Endometrial microvascular endothelial cells (primary cell): ENCODE measurements around the gene KCNK18. TPM values are rescaled to one million over a fixed set of nuclear protein-coding genes. Genes with fewer than 3 reads are reported as not detected.
"Not testable (repeated sequence)": the region's sequence is repeated elsewhere in the genome, so short reads cannot be mapped to it uniquely, and the experiment has no call there.

Experiments
- in situ Hi-C: cut with HindIII; loops from 2 replicates; pipeline ENCODE4 v1.10.0; 2017; ENCODE audit warnings: low sequenced_read_pairs, low pct_unique_long_range_greater_than_20kb; ENCODE audit errors: inconsistent ontology term
- total RNA-seq: library from RNA; depleted of rRNA; stranded (reverse); fragments of >200 nt; gene quantifications from one replicate; pipeline ENCODE4 v1.2.3, GENCODE V29; 2015; ENCODE audit errors: inconsistent ontology term

KCNK18 gene
- total RNA-seq, 1 donor from 2014 or later, result not detected

GRCh38 chr10:117214401-117214800, 17.1 kb downstream of the KCNK18 start:
- in situ Hi-C loops, result no loop called here

GRCh38 chr10:117215079-117215478, 17.8 kb downstream of the KCNK18 start:
- in situ Hi-C loops, result no loop called here

- in situ Hi-C loops, result no loop called here
These were observed 18.7 kb downstream of the KCNK18 start for GRCh38 chr10:117216028-117216427.

DNA sequence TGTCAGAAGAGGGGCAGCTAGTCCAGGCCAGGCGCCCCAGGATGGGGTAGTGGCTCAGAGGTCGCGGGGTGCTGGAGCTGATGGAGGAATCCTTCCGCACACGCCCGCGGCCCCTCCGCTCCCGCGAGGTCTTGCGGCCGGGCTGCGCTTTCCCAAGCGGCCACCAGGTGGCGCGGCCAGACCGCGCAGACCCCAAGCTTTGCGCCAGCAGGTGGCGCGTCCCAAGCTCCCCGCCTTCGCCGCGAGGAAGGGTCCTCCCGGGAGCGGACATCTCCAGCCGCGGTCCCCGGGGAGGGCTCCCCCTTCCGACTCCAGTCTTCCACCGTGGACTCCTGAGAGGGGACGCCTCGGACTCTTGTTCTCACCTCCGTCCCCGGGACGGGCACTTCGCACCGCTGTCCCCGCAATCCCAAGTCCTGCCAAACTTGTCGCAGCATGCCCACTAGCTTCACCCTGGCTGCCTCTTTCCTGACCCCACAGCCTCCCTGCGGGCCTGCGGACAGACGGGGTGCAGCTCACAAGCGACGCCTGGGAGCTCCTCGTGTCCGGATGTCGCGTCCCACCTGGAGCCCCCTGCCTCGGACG, 19.4 kb downstream of the KCNK18 start:
- in situ Hi-C loops, result no loop called here

GRCh38 chr10:117217196-117217761, 20.0 kb downstream of the KCNK18 start:
- in situ Hi-C loops, result no loop called here

GRCh38 chr10:117218654-117219053, 21.4 kb downstream of the KCNK18 start:
- in situ Hi-C loops, result no loop called here

DNA sequence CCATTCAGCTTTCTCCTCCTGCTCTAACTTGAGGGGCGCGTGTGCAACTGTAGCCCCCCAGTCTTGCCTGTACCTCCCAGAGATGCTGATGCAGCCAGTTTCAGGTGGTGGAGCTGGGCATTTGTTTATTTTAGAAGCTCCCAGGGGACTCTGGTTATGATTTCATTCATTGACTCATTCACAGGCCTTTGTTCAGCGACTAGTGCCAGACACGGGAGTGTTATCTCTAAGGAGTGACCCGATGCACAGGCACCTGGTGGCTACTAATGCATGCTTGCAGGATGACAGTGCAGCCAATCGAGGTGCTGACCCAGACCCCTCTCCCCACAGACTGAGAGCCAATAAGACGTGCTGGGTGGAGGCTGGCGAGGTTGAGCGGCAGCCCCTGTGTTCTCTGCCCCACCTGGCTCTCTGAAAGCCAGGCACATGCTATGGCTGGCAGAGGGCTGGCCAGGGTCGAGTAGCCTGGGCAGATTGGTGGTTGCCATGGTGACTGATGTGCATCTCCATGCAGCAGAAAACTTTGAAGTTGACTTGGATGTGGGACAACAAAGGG, 23.9 kb downstream of the KCNK18 start:
- in situ Hi-C loops, result no loop called here

DNA sequence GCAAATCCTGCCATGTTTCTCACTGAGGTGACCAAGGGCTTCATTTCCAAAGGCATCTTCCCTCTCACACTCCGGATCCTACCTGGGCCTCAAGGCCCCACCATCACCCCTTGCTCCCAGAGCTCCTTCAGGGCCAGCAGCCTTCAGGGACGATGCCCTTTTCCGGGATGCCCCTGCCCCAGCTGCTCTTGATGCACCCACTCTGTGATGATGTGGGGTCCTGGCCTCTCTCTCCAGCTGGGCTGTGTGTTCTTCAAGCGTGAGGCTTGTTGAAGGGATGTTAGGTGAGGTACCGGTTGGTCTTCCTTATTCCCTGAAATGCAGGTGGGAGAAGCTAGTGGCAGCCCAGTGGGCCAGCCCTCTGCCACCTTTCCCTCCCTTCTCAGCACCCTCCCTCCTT, 25.3 kb downstream of the KCNK18 start:
- in situ Hi-C loops, result no loop called here

GRCh38 chr10:117222976-117223692, 25.8 kb downstream of the KCNK18 start:
- in situ Hi-C loops, result no loop called here

GRCh38 chr10:117223693-117224430, 26.6 kb downstream of the KCNK18 start:
- in situ Hi-C loops, result no loop called here

GRCh38 chr10:117224881-117225280, 27.6 kb downstream of the KCNK18 start:
- in situ Hi-C loops, result no loop called here

DNA sequence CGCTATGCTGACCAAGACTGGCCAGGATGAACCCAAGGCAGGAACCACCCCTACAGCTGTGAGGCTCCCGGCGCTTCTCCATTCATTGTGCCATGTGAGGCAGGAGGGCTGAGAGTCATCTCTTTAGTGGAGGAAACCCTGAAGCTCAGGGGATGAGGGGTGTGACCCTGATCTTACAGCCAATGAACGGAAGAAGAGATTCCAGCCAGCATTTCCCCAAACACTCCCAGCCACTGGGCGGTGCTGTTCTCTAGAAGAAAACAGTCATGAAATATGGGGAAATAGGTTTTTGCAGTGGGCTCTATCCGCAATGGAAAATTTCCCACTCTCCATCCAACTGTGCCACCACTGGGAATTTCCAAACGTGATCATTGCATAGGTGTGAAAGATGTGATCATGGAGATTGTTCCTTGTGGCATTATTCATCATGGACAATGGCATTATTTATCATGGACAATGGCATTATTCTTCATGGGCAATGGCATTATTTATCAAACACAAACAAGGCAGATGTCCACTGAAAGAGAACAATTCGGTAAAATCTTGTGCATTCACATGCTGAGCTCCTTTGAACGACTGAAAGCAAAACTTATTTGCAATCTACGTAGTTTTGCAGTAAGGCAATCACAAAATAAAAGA, 29.6 kb downstream of the KCNK18 start:
- in situ Hi-C loops, result no loop called here

- in situ Hi-C loops, result no loop called here
These were observed 30.9 kb downstream of the KCNK18 start for GRCh38 chr10:117228210-117228609.

GRCh38 chr10:117230107-117230506, 32.8 kb downstream of the KCNK18 start:
- in situ Hi-C loops, result not testable (repeated sequence)

- in situ Hi-C loops, result no loop called here
These were observed 40.2 kb downstream of the KCNK18 start for GRCh38 chr10:117237401-117237991.

DNA sequence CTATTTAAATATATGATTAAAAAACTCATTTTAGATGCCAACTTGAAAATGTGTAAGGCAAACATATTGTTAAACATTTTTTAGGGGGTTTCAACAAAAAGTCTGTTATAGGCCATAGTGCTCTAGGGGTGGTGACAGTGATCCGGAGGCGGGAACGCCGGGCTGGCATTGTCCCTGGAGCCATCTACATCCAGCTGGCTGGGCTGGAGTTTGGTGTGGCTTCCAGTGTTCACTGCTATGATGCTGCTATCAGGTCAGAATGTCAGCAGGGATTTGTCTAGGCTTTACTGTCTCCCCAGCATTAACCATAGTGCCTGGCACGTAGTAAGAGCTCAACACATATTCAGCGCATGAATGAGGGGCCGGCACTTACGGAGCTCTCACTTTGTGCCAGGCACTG, 41.8 kb downstream of the KCNK18 start:
- in situ Hi-C loops, result no loop called here

- in situ Hi-C loops, result no loop called here
These were observed 42.7 kb downstream of the KCNK18 start for GRCh38 chr10:117239721-117240620.
